NCI-H2171 (cell line): ENCODE results near the gene TENT5A.

Experiments
- DNase-seq: peaks from one replicate; lab custom pipeline; 2025; lab: John Stamatoyannopoulos, UW

Gene TENT5A

GRCh38 chr6:81771097-81771496, 18.6 kb upstream of the TENT5A start:
- no peak for DNase-seq

- no peak for DNase-seq
Observed at GRCh38 chr6:81770381-81770780, 17.9 kb upstream of the TENT5A start.

GRCh38 chr6:81769824-81770223, 17.3 kb upstream of the TENT5A start:
- DNase-seq, result peak; percentile 5

GRCh38 chr6:81768150-81768942, 15.9 kb upstream of the TENT5A start:
- DNase-seq, result no peak

GRCh38 chr6:81767163-81767891, 14.8 kb upstream of the TENT5A start:
- no peak for DNase-seq

GRCh38 chr6:81766482-81767069, 14.1 kb upstream of the TENT5A start:
- no peak for DNase-seq

- DNase-seq, result no peak
Observed at GRCh38 chr6:81764531-81764930, 12.1 kb upstream of the TENT5A start.

GRCh38 chr6:81763968-81764367, 11.5 kb upstream of the TENT5A start:
- DNase-seq, result no peak

GRCh38 chr6:81763051-81763450, 10.6 kb upstream of the TENT5A start:
- no peak for DNase-seq

GRCh38 chr6:81762606-81763005, 10.1 kb upstream of the TENT5A start:
- no peak for DNase-seq

- DNase-seq, result no peak
Observed at GRCh38 chr6:81762132-81762531, 9.7 kb upstream of the TENT5A start.

- no peak for DNase-seq
Observed at GRCh38 chr6:81761197-81761596, 8.7 kb upstream of the TENT5A start.

GRCh38 chr6:81759782-81760181, 7.3 kb upstream of the TENT5A start:
- DNase-seq, result no peak

- no peak for DNase-seq
Observed at GRCh38 chr6:81758221-81758620, 5.7 kb upstream of the TENT5A start.

GRCh38 chr6:81756690-81757089, 4.2 kb upstream of the TENT5A start:
- DNase-seq, result no peak

GRCh38 chr6:81755551-81755950, 3.1 kb upstream of the TENT5A start:
- DNase-seq, result no peak

GRCh38 chr6:81754906-81755305, 2.4 kb upstream of the TENT5A start:
- no peak for DNase-seq

GRCh38 chr6:81753711-81754577, 1.5 kb upstream of the TENT5A start:
- DNase-seq, result peak; percentile 15

GRCh38 chr6:81752921-81753710, 635 bp upstream of the TENT5A start:
- peak; percentile 30 for DNase-seq

GRCh38 chr6:81751388-81752083, 945 bp downstream of the TENT5A start:
- DNase-seq, result no peak
